HepG2 (cell line): ENCODE data around the gene LONP1. TPM values are rescaled to one million over a fixed set of nuclear protein-coding genes. Genes with fewer than 3 reads are reported as not detected.

ENCODE experiments used
- FIP1L1 ChIP-seq: fragments of 200-400 bp; formaldehyde crosslinking; IDR thresholded peaks from 2 replicates; pipeline ENCODE4 v1.6.1; 2018; ENCODE audit warnings: low read depth, mild to moderate bottlenecking, low read length, moderate library complexity, borderline replicate concordance; ENCODE audit not compliant: insufficient read depth
- HNRNPL ChIP-seq: fragments of 200-400 bp; formaldehyde crosslinking; IDR thresholded peaks from 2 replicates; pipeline ENCODE4 v1.6.1; 2017; ENCODE audit warnings: mild to moderate bottlenecking, low read depth, low read length
- IRF2 ChIP-seq: IDR thresholded peaks from 2 replicates; pipeline ENCODE4 v1.6.1; 2018; ENCODE audit warnings: missing genetic modification reagents, missing compliant biosample characterization
- MAF1 ChIP-seq: sonication (generic); formaldehyde crosslinking; IDR thresholded peaks from 2 replicates; pipeline ENCODE4 v1.5.0; 2020; ENCODE audit warnings: missing genetic modification reagents, borderline replicate concordance
- PRMT3 ChIP-seq: sonication (generic); formaldehyde crosslinking; IDR thresholded peaks from 2 replicates; pipeline ENCODE4 v1.8.1; 2022; ENCODE audit warnings: low read depth, mild to moderate bottlenecking, moderate library complexity, missing genetic modification reagents, borderline replicate concordance
- SRSF4 ChIP-seq: fragments of 200-400 bp; formaldehyde crosslinking; IDR thresholded peaks from one replicate; pipeline ENCODE4 v1.6.1; 2018; ENCODE audit warnings: mild to moderate bottlenecking, low read depth, low read length, moderate library complexity; ENCODE audit not compliant: poor library complexity, severe bottlenecking
- TP53 ChIP-seq: sonication (generic); formaldehyde crosslinking; conservative IDR thresholded peaks from 2 replicates; pipeline ENCODE4 v1.4.0; 2020; ENCODE audit warnings: missing genetic modification reagents
- ZBTB38 ChIP-seq: sonication (generic); formaldehyde crosslinking; IDR thresholded peaks from 2 replicates; pipeline ENCODE4 v1.5.1; 2020; ENCODE audit warnings: mild to moderate bottlenecking, missing genetic modification reagents
- ZMAT3 ChIP-seq: sonication (generic); formaldehyde crosslinking; conservative IDR thresholded peaks from 2 replicates; pipeline ENCODE4 v1.7.0; 2021; ENCODE audit warnings: missing genetic modification reagents
- ZNF550 ChIP-seq: sonication (generic); formaldehyde crosslinking; IDR thresholded peaks from 2 replicates; pipeline ENCODE4 v1.4.0; 2020; ENCODE audit warnings: mild to moderate bottlenecking, missing genetic modification reagents, borderline replicate concordance
- ZNF652 ChIP-seq: IDR thresholded peaks from 2 replicates; pipeline ENCODE4 v1.6.1; 2016; ENCODE audit warnings: low read depth, borderline replicate concordance
- polyA plus RNA-seq, 8 experiments: library from polyadenylated mRNA; depleted of rRNA in 3 of 8; stranded (reverse) in 7 of 8; unstranded in 1 of 8; fragments of >200 nt; fragmentation: Illumina TruSeq in 4 of 8; extraction: Trizol in 4 of 8; gene quantifications; 2 replicates each; pipeline versions ENCODE4 v1.2.1 to v1.2.3, GENCODE V29; 2011 to 2016; ENCODE audit warnings: low read depth in 4 of 8, missing spikeins in 1 of 8, mixed read lengths in 1 of 8; ENCODE audit not compliant: insufficient read depth in 1 of 8
- total RNA-seq, 5 experiments: library from RNA; depleted of rRNA; stranded (reverse); fragments of >200 nt; fragmentation: Illumina TruSeq; extraction: Trizol; gene quantifications; 2 replicates each; pipeline ENCODE4 v1.2.3, GENCODE V29; 2016; ENCODE audit warnings: low read depth in 1 of 5
- TF ChIP-seq, protein P1 (sequence below): sonication (generic); formaldehyde crosslinking; IDR thresholded peaks from 2 replicates; pipeline ENCODE4 v1.5.0; 2020; ENCODE audit warnings: mild to moderate bottlenecking, missing genetic modification reagents
- TF ChIP-seq, protein P2 (sequence below): sonication (generic); formaldehyde crosslinking; IDR thresholded peaks from 2 replicates; pipeline ENCODE4 v1.5.0; 2020; ENCODE audit warnings: mild to moderate bottlenecking, missing genetic modification reagents
- TF ChIP-seq, protein P3 (sequence below): fragments of 450-650 bp; IDR thresholded peaks from 2 replicates; pipeline ENCODE4 v1.6.1; 2017
- TF ChIP-seq, protein P4 (sequence below): sonication (generic); formaldehyde crosslinking; IDR thresholded peaks from 2 replicates; pipeline ENCODE4 v1.9.0; 2021; ENCODE audit warnings: mild to moderate bottlenecking, missing genetic modification reagents

LONP1 gene
- total and polyA plus RNA-seq, 2 of the 13 experiments (the other 11 are each of a cell fraction or from before 2014, with no cell fraction given): 59.5 to 76.8 TPM

DNA sequence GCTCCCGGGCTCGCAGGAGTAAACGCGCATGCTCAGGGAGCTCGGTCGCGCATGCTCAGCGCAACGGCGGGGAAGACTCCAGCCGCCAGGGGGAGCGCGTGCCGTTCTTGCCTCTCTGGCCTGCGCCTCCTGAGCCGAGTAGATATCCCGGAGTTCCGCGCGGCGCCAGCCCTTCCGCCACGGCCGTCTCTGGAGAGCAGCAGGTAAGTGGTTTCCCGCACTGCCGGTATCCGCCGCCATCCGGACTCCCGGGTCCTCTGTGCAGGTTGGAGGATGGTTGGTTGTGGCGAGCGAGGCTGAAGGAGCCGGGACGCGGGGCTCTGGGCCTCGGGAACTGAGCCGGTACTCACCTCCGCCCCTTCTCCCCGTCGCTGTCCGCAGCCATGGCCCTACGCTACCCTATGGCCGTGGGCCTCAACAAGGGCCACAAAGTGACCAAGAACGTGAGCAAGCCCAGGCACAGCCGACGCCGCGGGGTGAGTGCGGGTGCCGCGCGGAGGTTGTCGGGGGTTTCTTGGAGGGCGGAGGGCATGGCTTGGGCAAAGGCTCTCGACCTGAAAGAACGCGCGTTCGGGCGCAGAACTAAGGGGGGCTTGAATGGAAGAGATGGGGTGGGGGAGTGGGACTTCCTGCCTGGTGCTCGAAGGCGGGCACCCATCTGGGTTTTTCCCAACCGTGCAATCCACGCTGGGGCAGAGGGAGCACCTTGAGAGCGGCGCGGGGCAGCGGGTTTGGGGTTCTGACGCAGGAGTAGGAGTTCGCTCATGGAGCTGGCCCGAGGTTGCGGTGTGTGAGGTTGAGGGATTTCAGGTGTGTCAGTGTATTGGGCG is 29.6 kb downstream of the LONP1 start, which contains the start of gene RPL36 (continued):
- TF ChIP-seq, protein P1, sequence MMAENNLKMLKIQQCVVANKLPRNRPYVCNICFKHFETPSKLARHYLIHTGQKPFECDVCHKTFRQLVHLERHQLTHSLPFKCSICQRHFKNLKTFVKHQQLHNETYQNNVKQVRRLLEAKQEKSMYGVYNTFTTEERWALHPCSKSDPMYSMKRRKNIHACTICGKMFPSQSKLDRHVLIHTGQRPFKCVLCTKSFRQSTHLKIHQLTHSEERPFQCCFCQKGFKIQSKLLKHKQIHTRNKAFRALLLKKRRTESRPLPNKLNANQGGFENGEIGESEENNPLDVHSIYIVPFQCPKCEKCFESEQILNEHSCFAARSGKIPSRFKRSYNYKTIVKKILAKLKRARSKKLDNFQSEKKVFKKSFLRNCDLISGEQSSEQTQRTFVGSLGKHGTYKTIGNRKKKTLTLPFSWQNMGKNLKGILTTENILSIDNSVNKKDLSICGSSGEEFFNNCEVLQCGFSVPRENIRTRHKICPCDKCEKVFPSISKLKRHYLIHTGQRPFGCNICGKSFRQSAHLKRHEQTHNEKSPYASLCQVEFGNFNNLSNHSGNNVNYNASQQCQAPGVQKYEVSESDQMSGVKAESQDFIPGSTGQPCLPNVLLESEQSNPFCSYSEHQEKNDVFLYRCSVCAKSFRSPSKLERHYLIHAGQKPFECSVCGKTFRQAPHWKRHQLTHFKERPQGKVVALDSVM (CRISPR knock-in tag): no peak; the same call in 1 of the 2 replicates
- TF ChIP-seq, protein P2, sequence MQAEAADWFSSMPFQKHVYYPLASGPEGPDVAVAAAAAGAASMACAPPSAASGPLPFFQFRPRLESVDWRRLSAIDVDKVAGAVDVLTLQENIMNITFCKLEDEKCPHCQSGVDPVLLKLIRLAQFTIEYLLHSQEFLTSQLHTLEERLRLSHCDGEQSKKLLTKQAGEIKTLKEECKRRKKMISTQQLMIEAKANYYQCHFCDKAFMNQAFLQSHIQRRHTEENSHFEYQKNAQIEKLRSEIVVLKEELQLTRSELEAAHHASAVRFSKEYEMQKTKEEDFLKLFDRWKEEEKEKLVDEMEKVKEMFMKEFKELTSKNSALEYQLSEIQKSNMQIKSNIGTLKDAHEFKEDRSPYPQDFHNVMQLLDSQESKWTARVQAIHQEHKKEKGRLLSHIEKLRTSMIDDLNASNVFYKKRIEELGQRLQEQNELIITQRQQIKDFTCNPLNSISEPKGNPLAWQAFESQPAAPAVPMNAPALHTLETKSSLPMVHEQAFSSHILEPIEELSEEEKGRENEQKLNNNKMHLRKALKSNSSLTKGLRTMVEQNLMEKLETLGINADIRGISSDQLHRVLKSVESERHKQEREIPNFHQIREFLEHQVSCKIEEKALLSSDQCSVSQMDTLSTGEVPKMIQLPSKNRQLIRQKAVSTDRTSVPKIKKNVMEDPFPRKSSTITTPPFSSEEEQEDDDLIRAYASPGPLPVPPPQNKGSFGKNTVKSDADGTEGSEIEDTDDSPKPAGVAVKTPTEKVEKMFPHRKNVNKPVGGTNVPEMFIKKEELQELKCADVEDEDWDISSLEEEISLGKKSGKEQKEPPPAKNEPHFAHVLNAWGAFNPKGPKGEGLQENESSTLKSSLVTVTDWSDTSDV (CRISPR knock-in tag): peak; percentile 65; the same call in 1 of the 2 replicates
- TF ChIP-seq ZNF550 (CRISPR knock-in tag) (peak; percentile 67; the same call in 1 of the 2 replicates), ZMAT3 (CRISPR knock-in tag) (peak; percentile 50; the same call in 1 of the 2 replicates), MAF1 (peak; percentile 92; the same call in 1 of the 2 replicates), HNRNPL (peak; percentile 67), PRMT3 (CRISPR knock-in tag) (0 out of 2 replicates have a peak, but pooled peaks have one; percentile 43), SRSF4 (no peak), TP53 (CRISPR knock-in tag) (peak; percentile 79; the same call in 1 of the 2 replicates), ZNF652 (CRISPR knock-in tag) (no peak), IRF2 (peak; percentile 93), ZBTB38 (CRISPR knock-in tag) (peak; percentile 89; the same call in 1 of the 2 replicates), FIP1L1 (peak; percentile 70; the same call in 1 of the 2 replicates)
- TF ChIP-seq, protein P3, sequence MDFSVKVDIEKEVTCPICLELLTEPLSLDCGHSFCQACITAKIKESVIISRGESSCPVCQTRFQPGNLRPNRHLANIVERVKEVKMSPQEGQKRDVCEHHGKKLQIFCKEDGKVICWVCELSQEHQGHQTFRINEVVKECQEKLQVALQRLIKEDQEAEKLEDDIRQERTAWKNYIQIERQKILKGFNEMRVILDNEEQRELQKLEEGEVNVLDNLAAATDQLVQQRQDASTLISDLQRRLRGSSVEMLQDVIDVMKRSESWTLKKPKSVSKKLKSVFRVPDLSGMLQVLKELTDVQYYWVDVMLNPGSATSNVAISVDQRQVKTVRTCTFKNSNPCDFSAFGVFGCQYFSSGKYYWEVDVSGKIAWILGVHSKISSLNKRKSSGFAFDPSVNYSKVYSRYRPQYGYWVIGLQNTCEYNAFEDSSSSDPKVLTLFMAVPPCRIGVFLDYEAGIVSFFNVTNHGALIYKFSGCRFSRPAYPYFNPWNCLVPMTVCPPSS: no peak
- TF ChIP-seq, protein P4, sequence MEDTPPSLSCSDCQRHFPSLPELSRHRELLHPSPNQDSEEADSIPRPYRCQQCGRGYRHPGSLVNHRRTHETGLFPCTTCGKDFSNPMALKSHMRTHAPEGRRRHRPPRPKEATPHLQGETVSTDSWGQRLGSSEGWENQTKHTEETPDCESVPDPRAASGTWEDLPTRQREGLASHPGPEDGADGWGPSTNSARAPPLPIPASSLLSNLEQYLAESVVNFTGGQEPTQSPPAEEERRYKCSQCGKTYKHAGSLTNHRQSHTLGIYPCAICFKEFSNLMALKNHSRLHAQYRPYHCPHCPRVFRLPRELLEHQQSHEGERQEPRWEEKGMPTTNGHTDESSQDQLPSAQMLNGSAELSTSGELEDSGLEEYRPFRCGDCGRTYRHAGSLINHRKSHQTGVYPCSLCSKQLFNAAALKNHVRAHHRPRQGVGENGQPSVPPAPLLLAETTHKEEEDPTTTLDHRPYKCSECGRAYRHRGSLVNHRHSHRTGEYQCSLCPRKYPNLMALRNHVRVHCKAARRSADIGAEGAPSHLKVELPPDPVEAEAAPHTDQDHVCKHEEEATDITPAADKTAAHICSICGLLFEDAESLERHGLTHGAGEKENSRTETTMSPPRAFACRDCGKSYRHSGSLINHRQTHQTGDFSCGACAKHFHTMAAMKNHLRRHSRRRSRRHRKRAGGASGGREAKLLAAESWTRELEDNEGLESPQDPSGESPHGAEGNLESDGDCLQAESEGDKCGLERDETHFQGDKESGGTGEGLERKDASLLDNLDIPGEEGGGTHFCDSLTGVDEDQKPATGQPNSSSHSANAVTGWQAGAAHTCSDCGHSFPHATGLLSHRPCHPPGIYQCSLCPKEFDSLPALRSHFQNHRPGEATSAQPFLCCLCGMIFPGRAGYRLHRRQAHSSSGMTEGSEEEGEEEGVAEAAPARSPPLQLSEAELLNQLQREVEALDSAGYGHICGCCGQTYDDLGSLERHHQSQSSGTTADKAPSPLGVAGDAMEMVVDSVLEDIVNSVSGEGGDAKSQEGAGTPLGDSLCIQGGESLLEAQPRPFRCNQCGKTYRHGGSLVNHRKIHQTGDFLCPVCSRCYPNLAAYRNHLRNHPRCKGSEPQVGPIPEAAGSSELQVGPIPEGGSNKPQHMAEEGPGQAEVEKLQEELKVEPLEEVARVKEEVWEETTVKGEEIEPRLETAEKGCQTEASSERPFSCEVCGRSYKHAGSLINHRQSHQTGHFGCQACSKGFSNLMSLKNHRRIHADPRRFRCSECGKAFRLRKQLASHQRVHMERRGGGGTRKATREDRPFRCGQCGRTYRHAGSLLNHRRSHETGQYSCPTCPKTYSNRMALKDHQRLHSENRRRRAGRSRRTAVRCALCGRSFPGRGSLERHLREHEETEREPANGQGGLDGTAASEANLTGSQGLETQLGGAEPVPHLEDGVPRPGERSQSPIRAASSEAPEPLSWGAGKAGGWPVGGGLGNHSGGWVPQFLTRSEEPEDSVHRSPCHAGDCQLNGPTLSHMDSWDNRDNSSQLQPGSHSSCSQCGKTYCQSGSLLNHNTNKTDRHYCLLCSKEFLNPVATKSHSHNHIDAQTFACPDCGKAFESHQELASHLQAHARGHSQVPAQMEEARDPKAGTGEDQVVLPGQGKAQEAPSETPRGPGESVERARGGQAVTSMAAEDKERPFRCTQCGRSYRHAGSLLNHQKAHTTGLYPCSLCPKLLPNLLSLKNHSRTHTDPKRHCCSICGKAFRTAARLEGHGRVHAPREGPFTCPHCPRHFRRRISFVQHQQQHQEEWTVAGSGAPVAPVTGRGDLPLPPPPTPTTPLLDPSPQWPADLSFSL (CRISPR knock-in tag): 0 out of 2 replicates have a peak, but pooled peaks have one; percentile 55
